ENCODE measurements around the gene TSPEAR. TPM values are rescaled to one million over a fixed set of nuclear protein-coding genes. Genes with fewer than 3 reads are reported as not detected.
"Not testable (repeated sequence)": the region's sequence is repeated elsewhere in the genome, so short reads cannot be mapped to it uniquely, and the experiment has no call there.

Gene TSPEAR
- total and polyA plus RNA-seq, 2 of the 13 experiments (the other 11 are each of a cell fraction or from before 2014, with no cell fraction given): 0.07 to 0.32 TPM

DNA sequence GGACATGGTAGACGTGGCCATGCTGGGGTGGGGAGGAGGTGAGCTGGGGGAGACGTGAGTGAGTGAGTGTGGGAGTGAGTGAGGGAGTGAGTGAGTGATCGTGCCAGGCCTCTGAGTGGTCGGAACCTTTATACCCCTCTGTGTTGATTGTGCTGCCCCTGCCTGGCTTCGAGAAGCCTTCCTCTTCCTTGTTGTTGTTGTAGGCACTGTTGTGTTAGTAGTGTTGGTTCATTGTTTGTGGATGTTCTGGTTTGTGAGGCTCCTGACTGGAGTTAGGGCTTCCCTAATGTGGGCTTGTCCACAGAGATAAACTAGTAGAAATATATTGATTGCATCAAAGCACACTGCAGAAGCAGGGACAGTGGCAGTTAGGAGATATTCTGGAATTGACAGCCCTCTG lies 152.7 kb downstream of the TSPEAR start, which contains the start of gene KRTAP10-3:
Gene KRTAP10-3 (minus strand): TSS at position 101 of the 400 bp plus-strand sequence. CDS start 80 bp downstream, at position 21.
- ATAC-seq (no peak), FAIRE-seq (no peak), DNase-seq (ENCODE audit: low spot score) (no peak)
- Histone ChIP-seq H3K9ac (ENCODE audit: insufficient read depth, low read depth, low read length) (no peak within 1 kb of the TSS), H3K9me3 (ENCODE audit: low read length) (no peaks in the 10 kb centered on the region), H4K20me1 (ENCODE audit: insufficient read depth, low read length) (no peaks in the 10 kb centered on the region), H2AFZ (ENCODE audit: low read length) (no peak within 1 kb of the TSS), H3K4me2 (ENCODE audit: low read depth, low read length) (no peak within 1 kb of the TSS), H3K79me2 (ENCODE audit: insufficient read depth, low read length) (no peaks in the 10 kb centered on the region), H3K4me3 (replicated peaks in 1 of 3; ENCODE audit: insufficient read depth in 1 of 3, low read depth in 2 of 3, low read length in 3 of 3) (no peak within 1 kb of the TSS), H3K27ac (ENCODE audit: extremely low read length, insufficient read depth, low read length) (no peak within 1 kb of the TSS), H3K4me1 (ENCODE audit: insufficient read depth, low read length) (no peaks in the 10 kb centered on the region), H3K27me3 (ENCODE audit: control insufficient read depth in 1 of 2, insufficient read depth in 2 of 2, low read length in 2 of 2) (peaks cover 0 to 11% of the 10 kb centered on the region in 2 experiments; a peak in 2 of 5 replicates), H3K36me3 (replicated peaks in 1 of 2; ENCODE audit: control insufficient read depth in 1 of 2, insufficient read depth in 2 of 2, low read length in 2 of 2) (no peaks in the 10 kb centered on the region)
- CTCF ChIA-PET (ENCODE audit: low intra/inter-chr PET ratio, low total read pairs): no interaction called here
- in situ Hi-C loops (cut with HindIII; ENCODE audit: extremely low pct_ligation_motif_present, low pct_unique_long_range_greater_than_20kb) (no loop called here), intact Hi-C loops (cut with micrococcal nuclease; ENCODE audit: unreplicated experiment) (no loop called here)
- no peak for TF ChIP-seq NCOA5 (CRISPR knock-in tag; IDR thresholded peaks at IDR 0.05)
- TF ChIP-seq, protein P1, sequence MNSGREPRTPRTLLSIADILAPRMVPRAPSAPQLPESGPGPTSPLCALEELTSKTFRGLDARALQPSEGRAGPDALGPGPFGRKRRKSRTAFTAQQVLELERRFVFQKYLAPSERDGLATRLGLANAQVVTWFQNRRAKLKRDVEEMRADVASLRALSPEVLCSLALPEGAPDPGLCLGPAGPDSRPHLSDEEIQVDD (CRISPR knock-in tag; IDR thresholded peaks at IDR 0.05; ENCODE audit: borderline replicate concordance): no peak
- TF ChIP-seq KAT2B (IDR thresholded peaks at IDR 0.05; ENCODE audit: borderline replicate concordance, low read depth, low read length): no peak
- TF ChIP-seq ZNF44 (CRISPR knock-in tag; IDR thresholded peaks at IDR 0.05): no peak
- TF ChIP-seq ZBTB7A (CRISPR knock-in tag; IDR thresholded peaks at IDR 0.05): no peak
- TF ChIP-seq, protein P2, sequence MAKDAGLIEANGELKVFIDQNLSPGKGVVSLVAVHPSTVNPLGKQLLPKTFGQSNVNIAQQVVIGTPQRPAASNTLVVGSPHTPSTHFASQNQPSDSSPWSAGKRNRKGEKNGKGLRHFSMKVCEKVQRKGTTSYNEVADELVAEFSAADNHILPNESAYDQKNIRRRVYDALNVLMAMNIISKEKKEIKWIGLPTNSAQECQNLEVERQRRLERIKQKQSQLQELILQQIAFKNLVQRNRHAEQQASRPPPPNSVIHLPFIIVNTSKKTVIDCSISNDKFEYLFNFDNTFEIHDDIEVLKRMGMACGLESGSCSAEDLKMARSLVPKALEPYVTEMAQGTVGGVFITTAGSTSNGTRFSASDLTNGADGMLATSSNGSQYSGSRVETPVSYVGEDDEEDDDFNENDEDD (CRISPR knock-in tag; IDR thresholded peaks at IDR 0.05; ENCODE audit: borderline replicate concordance): no peak
- TF ChIP-seq KDM1A (CRISPR knock-in tag; IDR thresholded peaks at IDR 0.05): no peak
- TF ChIP-seq ZNF510 (CRISPR knock-in tag; IDR thresholded peaks at IDR 0.05; ENCODE audit: low read depth): no peak
- WGBS (ENCODE audit: low lambda C conversion rate): 31% methylated on average over 5 of the region's 5 CpGs
- POLR2A ChIA-PET: no interaction called here
- BruUV-seq (replicated peaks): no TSS peak

DNA sequence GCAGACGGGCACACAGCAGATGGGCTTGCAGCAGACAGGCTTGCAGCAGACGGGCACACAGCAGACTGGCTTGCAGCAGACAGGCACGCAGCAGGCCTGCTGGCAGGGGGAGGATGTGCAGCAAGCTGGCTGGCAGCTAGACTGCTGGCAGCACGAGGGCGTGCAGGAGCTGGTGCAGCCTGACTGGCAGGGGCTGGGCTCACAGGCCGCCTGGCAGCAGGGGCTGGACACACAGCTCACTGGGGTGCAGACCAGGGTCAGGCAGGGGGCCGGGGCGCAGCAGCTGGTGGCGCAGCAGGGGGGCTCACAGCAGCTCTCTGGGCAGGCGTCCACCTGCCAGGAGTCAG lies 153.1 kb downstream of the TSPEAR start:
- in situ Hi-C loops (cut with HindIII; ENCODE audit: extremely low pct_ligation_motif_present, low pct_unique_long_range_greater_than_20kb); H3K4me2 ChIP-seq (ENCODE audit: low read depth, low read length); H4K20me1 ChIP-seq (ENCODE audit: insufficient read depth, low read length); intact Hi-C loops (cut with micrococcal nuclease; ENCODE audit: unreplicated experiment); H2AFZ ChIP-seq (ENCODE audit: low read length); H3K36me3 ChIP-seq (replicated peaks in 1 of 2; ENCODE audit: control insufficient read depth in 1 of 2, insufficient read depth in 2 of 2, low read length in 2 of 2); H3K79me2 ChIP-seq (ENCODE audit: insufficient read depth, low read length); H3K9me3 ChIP-seq (ENCODE audit: low read length); BruUV-seq (replicated peaks); CTCF ChIA-PET (ENCODE audit: low intra/inter-chr PET ratio, low total read pairs); FAIRE-seq; H3K27ac ChIP-seq (ENCODE audit: extremely low read length, insufficient read depth, low read length); DNase-seq (ENCODE audit: low spot score); H3K4me1 ChIP-seq (ENCODE audit: insufficient read depth, low read length); POLR2A ChIA-PET; ATAC-seq; H3K4me3 ChIP-seq (replicated peaks in 1 of 3; ENCODE audit: insufficient read depth in 1 of 3, low read depth in 2 of 3, low read length in 3 of 3); H3K9ac ChIP-seq (ENCODE audit: insufficient read depth, low read depth, low read length): not testable (repeated sequence)
- peaks cover 0 to 11% of the 10 kb centered on the region in 2 experiments; a peak in 2 of 5 replicates for H3K27me3 ChIP-seq (ENCODE audit: control insufficient read depth in 1 of 2, insufficient read depth in 2 of 2, low read length in 2 of 2)
- no CpG with 5 or more reads among the region's 10 CpGs for WGBS (ENCODE audit: low lambda C conversion rate)
